HG03460 (cell line): ENCODE data around the gene GPX1.
"Not testable (repeated sequence)": the region's sequence is repeated elsewhere in the genome, so short reads cannot be mapped to it uniquely, and the experiment has no call there.

Experiments
- ATAC-seq: cut with Tn5 transposase; IDR thresholded peaks from one replicate; pipeline ENCODE4 v1.9.1; 2021; ENCODE audit not compliant: unreplicated experiment

GPX1 gene

DNA sequence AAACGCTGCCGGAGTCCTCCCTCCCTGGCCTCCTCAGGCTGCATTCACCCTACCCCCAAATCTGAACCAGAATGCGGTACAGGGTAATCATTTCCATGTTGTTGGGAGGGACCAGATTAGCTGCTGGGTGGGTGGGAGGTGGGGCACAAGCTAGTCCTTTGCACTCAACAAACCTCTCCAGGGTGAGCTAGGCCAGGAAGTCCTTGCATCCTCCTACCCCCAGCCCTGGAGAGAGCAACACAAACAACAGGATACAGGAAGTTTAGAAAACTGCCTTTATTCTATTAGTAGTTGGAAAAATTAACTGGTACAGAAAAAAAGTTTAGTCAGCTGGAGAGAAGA lies 702 bp upstream of the GPX1 start:
- no peak for ATAC-seq

DNA sequence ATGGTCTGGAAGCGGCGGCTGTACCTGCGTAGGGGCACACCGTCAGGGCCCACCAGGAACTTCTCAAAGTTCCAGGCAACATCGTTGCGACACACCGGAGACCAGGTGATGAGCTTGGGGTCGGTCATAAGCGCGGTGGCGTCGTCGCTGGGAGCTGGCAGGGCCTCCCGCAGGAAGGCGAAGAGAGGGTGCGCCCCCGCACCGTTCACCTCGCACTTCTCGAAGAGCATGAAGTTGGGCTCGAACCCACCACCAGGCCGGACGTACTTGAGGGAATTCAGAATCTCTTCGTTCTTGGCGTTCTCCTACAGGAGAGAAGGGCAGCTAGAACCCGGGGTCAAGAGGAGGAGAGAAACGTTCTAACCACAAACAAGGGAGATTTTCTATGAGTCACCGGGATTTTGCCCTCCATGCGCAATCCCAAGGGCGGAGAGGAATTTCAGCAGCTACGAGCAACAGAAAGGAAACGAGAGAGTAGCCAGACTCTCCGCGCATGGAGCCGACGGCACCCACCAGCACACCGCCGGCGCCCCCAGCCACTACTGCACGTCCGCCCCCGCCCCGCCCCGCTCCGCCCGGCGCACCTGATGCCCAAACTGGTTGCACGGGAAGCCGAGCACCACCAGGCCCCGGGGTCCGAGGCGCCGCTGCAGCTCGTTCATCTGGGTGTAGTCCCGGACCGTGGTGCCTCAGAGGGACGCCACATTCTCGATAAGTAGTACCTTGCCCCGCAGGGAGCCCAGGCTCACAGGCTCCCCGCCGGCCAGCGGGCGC lies 523 bp downstream of the GPX1 start:
- peak; percentile 16 for ATAC-seq

- ATAC-seq, result not testable (repeated sequence)
Observed at GRCh38 chr3:49357095-49357442, 1.1 kb downstream of the GPX1 start.

GRCh38 chr3:49352890-49353421 lies 5.2 kb downstream of the GPX1 start:
- no peak for ATAC-seq

DNA sequence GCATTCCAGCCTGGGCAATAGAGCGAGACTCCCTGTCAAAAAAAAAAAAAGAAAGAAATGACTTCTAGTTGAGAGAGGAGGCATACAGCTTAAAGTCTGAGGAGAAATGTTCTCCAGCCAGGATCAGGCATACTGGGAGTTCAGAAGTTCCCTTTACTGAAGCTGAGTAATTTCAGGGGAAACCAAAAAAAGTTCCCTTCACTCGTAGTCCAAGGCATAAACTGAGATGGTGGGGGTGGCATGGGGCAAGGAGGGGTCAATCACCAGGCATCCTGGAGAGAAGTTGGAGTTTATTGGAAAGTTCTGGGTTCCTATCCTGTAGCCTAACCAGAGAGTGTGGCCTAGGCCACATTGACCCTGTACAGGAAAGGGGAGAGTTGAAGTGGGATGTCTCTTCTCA lies 5.9 kb downstream of the GPX1 start:
- no peak for ATAC-seq

DNA sequence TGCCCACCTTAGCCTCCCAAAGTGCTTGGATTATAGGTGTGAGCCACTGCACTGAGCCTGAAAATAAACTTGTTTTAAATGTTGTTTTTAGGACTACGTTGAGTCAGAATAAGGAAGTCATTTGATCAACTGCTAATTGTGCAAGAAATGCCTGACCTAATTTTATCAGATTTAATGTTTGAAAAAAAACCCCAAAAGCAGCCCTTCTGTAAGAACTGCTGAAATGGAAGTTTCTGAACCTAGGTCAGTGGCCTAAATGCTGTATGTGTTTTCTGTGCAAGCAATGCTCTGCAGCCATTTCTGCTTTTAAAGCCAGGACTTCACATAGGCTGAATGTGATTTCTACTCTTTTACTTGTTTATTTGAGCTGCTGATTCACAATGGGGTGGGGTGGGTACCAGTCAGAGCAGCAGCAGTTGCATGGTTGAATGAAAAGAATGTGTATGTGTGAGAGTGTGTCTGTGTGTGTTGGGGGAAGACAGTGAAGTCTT lies 6.6 kb downstream of the GPX1 start:
- no peak for ATAC-seq

DNA sequence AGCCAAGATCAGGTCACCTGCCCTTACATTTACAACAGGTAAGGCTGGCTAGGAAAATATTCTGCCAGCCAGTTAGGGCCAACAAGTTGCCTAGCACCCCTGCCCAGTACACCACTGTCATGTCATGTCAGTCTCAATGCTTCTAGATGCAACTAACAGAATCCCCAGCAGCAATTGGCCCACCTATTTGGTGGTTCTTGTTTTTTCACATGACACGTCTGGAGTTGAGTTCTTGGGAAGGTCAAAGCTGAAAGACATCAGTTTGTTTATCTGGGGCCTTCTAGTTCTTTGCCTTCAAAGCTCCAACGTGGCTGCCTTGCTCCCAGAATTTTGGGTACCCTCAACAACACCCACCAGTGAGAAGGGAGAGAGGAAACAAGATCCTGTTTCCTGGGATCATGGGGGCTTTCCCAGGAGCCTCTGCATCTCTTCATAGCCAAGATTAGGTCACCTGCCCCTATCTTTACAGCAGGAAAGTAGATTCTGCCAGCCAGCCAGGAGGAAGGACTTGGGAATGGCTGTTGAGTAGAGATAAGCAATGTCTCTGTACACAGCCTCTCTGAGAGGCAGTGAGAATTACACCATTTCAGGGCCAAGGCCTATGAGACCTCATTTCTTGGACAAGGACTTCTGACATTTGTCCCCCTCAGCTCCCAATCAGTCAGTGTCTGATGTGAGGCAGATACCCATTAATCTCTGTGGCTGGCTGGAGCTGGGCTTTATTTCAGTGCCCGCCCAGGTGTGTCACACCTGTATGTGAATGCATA lies 8.6 kb downstream of the GPX1 start:
- ATAC-seq, result no peak

- not testable (repeated sequence) for ATAC-seq
Observed at GRCh38 chr3:49348361-49348760, 9.8 kb downstream of the GPX1 start.

DNA sequence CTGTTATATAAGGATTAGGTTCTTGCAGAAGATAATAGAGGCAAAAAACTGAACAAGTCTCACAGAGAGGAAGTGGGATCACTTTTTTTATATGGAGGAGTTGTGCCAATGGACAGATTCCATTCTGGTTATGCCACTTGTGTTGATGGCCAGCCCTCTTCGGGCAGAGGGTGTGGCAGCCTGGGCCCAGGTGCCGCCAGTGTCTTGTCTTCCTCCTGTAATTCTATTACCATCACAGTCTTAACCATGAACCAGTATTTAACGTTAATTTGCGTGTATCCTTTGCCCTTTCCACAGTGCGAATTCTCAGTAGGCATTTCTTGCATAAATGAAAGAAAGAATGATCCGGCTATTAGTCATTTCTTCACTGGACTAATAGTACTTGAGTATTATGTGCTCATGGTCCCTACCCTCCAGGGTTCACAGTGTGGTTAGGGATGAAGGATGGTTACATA lies 11.3 kb downstream of the GPX1 start:
- ATAC-seq, result no peak

DNA sequence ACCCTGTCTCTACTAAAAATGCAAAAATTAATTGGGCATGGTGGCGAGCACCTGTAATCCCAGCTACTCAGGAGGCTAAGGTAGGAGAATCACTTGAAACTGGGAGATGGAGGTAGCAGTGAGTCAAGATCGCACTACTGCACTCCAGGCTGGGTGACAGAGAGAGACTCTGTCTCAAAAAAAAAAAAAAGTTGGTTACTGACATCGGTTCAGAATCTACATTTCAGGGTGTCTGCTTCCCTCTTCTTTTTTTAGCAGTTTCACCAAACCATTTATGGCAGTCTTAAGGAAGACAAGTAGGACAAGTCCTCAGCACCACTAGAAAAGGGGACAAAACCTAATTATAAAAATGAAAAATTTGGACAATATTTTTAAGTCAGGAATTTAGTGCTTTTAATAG lies 15.0 kb downstream of the GPX1 start:
- ATAC-seq, result no peak

DNA sequence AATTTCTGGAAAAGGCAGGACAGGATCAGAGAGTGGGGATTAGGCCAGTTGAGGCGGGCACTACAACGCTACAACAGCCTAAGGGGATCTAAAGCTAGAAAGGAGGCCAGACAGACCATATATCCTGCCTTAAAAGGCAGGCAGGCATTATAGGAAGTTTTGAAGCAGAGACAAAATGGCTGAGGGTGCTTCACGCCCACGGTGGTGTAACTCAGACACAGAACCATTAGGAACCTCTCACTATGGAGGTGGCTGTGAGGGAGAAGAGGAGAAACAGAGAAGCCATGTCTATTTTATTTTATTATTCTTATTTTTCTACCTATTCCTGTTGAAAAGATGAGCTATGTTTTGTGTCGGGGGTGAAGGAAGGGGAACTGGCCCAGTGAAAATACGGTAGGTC lies 16.2 kb downstream of the GPX1 start:
- no peak for ATAC-seq

- peak; percentile 66 for ATAC-seq
Observed at GRCh38 chr3:49339941-49340800, 18.0 kb downstream of the GPX1 start, which contains the start of gene USP4. Gene USP4, minus strand, starts transcription at chr3:49340053. Its CDS starts 29 bp downstream, at chr3:49340024.

DNA sequence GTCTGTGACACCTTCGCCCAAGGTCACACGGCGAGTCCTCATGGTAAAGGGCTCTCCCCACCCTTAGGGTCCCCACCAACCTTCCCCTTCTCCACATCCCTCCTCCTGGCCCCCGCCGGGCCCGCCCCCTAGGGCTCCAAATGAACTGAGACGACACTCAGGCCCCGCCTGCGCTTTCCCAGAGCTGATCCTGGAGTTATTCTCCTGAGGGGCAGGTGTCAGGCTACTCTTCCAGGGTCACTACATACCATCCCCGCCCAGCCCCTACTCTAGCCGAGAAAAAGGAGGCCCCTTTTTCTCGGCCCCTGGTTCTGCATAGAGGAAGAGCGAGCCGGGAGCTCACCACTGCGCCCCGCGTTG lies 18.6 kb downstream of the GPX1 start:
- ATAC-seq, result peak; percentile 4

GRCh38 chr3:49333916-49334633 lies 24.1 kb downstream of the GPX1 start:
- no peak for ATAC-seq

GRCh38 chr3:49333091-49333490 lies 25.1 kb downstream of the GPX1 start:
- ATAC-seq, result no peak

- no peak for ATAC-seq
Observed at GRCh38 chr3:49329186-49329585, 29.0 kb downstream of the GPX1 start.

- not testable (repeated sequence) for ATAC-seq
Observed at GRCh38 chr3:49328350-49328749, 29.8 kb downstream of the GPX1 start.

DNA sequence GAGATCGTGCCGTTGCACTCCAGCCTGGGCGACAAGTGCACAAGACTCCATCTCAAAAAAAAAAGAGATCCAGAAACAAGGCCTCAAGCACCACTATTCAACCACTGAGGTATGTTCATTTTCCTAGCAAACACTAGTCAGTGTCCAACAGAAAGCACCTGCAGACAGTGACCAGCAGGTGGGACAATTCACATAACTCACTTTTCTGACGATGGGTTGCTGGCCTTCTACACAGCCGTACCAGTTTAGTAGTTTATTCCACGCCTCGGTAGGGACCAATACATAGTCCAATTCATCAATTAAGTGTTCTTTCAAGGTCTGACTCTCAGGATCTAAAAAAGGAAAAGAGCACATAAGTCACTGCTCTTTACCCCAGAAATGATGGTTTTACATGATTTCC lies 30.7 kb downstream of the GPX1 start:
- no peak for ATAC-seq

GRCh38 chr3:49324768-49325167 lies 33.4 kb downstream of the GPX1 start:
- ATAC-seq, result no peak

GRCh38 chr3:49316696-49317457 lies 41.3 kb downstream of the GPX1 start:
- ATAC-seq, result no peak
